ENCODE results near the gene TSG101.

Gene TSG101

GRCh38 chr11:18534245-18534644 lies 7.5 kb upstream of the TSG101 start:
- peaks cover 2% of the 10 kb centered on the region; the same call in 1 of the 2 replicates for H3K4me1 ChIP-seq (ENCODE audit: control insufficient read depth, insufficient read depth, low read length)
- TF ChIP-seq GLI4 (tag by site-specific recombination; IDR thresholded peaks at IDR 0.05) (no peak), ZNF311 (tag by site-specific recombination; IDR thresholded peaks at IDR 0.05; ENCODE audit: borderline replicate concordance) (no peak), ZSCAN23 (tag by site-specific recombination; IDR thresholded peaks at IDR 0.05) (no peak), RBAK (tag by site-specific recombination; IDR thresholded peaks at IDR 0.05) (no peak), ZNF366 (tag by site-specific recombination; conservative IDR thresholded peaks at IDR 0.05) (no peak), ZNF560 (tag by site-specific recombination; IDR thresholded peaks at IDR 0.05; ENCODE audit: borderline replicate concordance) (no peak), REST (tag by site-specific recombination; IDR thresholded peaks at IDR 0.05) (no peak), ZNF664 (tag by site-specific recombination; IDR thresholded peaks at IDR 0.05) (no peak), ZNF555 (tag by site-specific recombination; conservative IDR thresholded peaks at IDR 0.05) (no peak), AEBP2 (tag by site-specific recombination; IDR thresholded peaks at IDR 0.05; ENCODE audit: borderline replicate concordance) (no peak), ZNF280C (tag by site-specific recombination; IDR thresholded peaks at IDR 0.05) (no peak), ZNF23 (tag by site-specific recombination; IDR thresholded peaks at IDR 0.05; ENCODE audit: borderline replicate concordance) (no peak), ZBTB49 (tag by site-specific recombination; IDR thresholded peaks at IDR 0.05; ENCODE audit: low read depth) (no peak), ZNF624 (tag by site-specific recombination; IDR thresholded peaks at IDR 0.05) (no peak), GLI2 (tag by site-specific recombination; IDR thresholded peaks at IDR 0.05; ENCODE audit: borderline replicate concordance, low read depth) (no peak), ZNF292 (tag by site-specific recombination; IDR thresholded peaks at IDR 0.05; ENCODE audit: borderline replicate concordance, low read depth) (no peak), ZNF843 (tag by site-specific recombination; IDR thresholded peaks at IDR 0.05) (no peak)
- H3K9me3 ChIP-seq (ENCODE audit: control insufficient read depth, insufficient read depth, low read depth, low read length), result no peaks in the 10 kb centered on the region
- ChIA-PET POLR2A (no interaction called here), CTCF (interaction anchor here (1.3 kb wide), 1 partner anchor 198 kb away, joined by 3 read pairs; no protein-coding TSS in a partner anchor)
- no peak overlapping the region for H3K4me3 ChIP-seq (ENCODE audit: low read depth, low read length)
- no peak overlapping the region for H3K27ac ChIP-seq (ENCODE audit: extremely low read depth, low read depth, low read length)
- H3K36me3 ChIP-seq (ENCODE audit: control insufficient read depth in 2 of 2, insufficient read depth in 1 of 2, low read length in 2 of 2), result no peaks in the 10 kb centered on the region
